OCI-LY3 (cell line): ENCODE data around the gene GPRIN2.

ENCODE experiments used
- H2AFZ ChIP-seq: fragments of 200-600, 300-600 bp; shearing (Covaris generic); 2 replicates; pipeline ENCODE4 v1.6.0; 2014; ENCODE audit warnings: antibody characterized with exemption, low read depth, low read length
- H3K27ac ChIP-seq: fragments of 200-600, 300-600 bp; sonication (generic); 2 replicates; pipeline ENCODE4 v1.5.1; 2014; ENCODE audit warnings: mild to moderate bottlenecking, low read length, moderate library complexity, mixed read lengths
- H3K27me3 ChIP-seq: fragments of 200-600, 300-600 bp; sonication (generic); 2 replicates; pipeline ENCODE4 v1.6.1; 2014; ENCODE audit warnings: low read depth, low read length, mixed read lengths
- H3K36me3 ChIP-seq: fragments of 200-600, 300-600 bp; sonication (generic); replicated peaks from 2 replicates; pipeline ENCODE3; 2014; ENCODE audit warnings: low read depth, low read length, mixed read lengths
- H3K4me1 ChIP-seq: fragments of 300-600, 200-600 bp; sonication (generic); 2 replicates; pipeline ENCODE4 v1.6.1; 2014; ENCODE audit warnings: low read length, mixed read lengths
- H3K4me2 ChIP-seq: fragments of 200-600, 300-600 bp; sonication (generic); 2 replicates; pipeline ENCODE4 v1.6.1; 2014; ENCODE audit warnings: low read length, mixed read lengths
- H3K4me3 ChIP-seq: fragments of 300-600, 200-600 bp; sonication (generic); 2 replicates; pipeline ENCODE4 v1.5.1; 2014; ENCODE audit warnings: antibody characterized with exemption, mild to moderate bottlenecking, low read length, moderate library complexity
- H3K79me2 ChIP-seq: fragments of 300-600, 200-600 bp; shearing (Covaris generic); 2 replicates; pipeline ENCODE4 v1.6.1; 2014; ENCODE audit warnings: mild to moderate bottlenecking, low read length, mixed read lengths
- H3K9ac ChIP-seq: fragments of 300-600, 200-600 bp; shearing (Covaris generic); 2 replicates; pipeline ENCODE4 v1.6.0; 2014; ENCODE audit warnings: mild to moderate bottlenecking, low read length, moderate library complexity
- H3K9me3 ChIP-seq: fragments of 200-600, 300-600 bp; shearing (Covaris generic); 2 replicates; pipeline ENCODE4 v1.6.1; 2014; ENCODE audit warnings: low read length, mixed read lengths; ENCODE audit not compliant: insufficient read depth
- H4K20me1 ChIP-seq: fragments of 200-600, 300-600 bp; sonication (generic); 2 replicates; pipeline ENCODE4 v1.6.1; 2016; ENCODE audit warnings: low read length, mixed read lengths; ENCODE audit not compliant: insufficient read depth
- EZH2phosphoT487 ChIP-seq: fragments of 200-600 bp; shearing (Covaris generic); IDR thresholded peaks from 2 replicates; pipeline ENCODE4 v1.6.1; 2018; ENCODE audit warnings: antibody characterized with exemption, mixed run types, low read depth
- TF ChIP-seq, protein P1 (sequence below): fragments of 200-600, 300-600 bp; sonication (generic); IDR thresholded peaks from 2 replicates; pipeline ENCODE4 v1.5.1; 2014; ENCODE audit warnings: antibody characterized with exemption, low read length, low read depth

GPRIN2 gene

DNA sequence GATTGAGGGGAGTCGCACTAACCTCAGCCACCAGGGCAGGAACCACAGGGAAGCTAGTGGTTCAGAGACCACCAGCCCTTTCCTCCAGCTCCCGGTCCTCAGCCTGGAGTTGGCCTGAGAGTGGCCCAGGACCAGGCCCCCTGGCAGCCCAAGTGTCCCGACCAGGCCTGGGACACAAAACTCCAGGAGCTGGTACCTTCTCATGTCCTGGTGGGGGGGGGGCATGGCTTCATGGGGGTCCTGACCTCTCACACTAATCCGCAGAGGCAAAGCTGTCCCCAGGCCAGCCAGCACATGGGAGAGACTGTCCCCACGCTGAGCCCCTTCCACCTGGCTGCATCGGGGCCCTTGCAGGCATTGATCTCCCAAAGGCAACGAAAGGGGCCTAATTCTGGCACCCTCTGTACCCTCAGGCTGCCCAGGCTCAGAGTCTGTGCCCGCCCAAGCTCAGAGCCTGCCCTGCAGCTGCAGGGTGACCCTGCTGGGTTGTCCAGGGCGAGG lies 28.2 kb downstream of the GPRIN2 start:
- Histone ChIP-seq H3K79me2 (no peaks in the 10 kb centered on the region), H3K4me1 (no peaks in the 10 kb centered on the region), H3K27me3 (no peaks in the 10 kb centered on the region), H3K4me2 (no peak overlapping the region), H2AFZ (no peak overlapping the region), H3K36me3 (no peaks in the 10 kb centered on the region), H3K9me3 (peaks cover 5% of the 10 kb centered on the region; the same call in 1 of the 2 replicates), H3K4me3 (no peak overlapping the region), H3K9ac (no peak overlapping the region), H3K27ac (no peak overlapping the region), H4K20me1 (no peaks in the 10 kb centered on the region)
- no peak for TF ChIP-seq EZH2phosphoT487
- TF ChIP-seq, protein P1, sequence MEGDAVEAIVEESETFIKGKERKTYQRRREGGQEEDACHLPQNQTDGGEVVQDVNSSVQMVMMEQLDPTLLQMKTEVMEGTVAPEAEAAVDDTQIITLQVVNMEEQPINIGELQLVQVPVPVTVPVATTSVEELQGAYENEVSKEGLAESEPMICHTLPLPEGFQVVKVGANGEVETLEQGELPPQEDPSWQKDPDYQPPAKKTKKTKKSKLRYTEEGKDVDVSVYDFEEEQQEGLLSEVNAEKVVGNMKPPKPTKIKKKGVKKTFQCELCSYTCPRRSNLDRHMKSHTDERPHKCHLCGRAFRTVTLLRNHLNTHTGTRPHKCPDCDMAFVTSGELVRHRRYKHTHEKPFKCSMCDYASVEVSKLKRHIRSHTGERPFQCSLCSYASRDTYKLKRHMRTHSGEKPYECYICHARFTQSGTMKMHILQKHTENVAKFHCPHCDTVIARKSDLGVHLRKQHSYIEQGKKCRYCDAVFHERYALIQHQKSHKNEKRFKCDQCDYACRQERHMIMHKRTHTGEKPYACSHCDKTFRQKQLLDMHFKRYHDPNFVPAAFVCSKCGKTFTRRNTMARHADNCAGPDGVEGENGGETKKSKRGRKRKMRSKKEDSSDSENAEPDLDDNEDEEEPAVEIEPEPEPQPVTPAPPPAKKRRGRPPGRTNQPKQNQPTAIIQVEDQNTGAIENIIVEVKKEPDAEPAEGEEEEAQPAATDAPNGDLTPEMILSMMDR: no peak

DNA sequence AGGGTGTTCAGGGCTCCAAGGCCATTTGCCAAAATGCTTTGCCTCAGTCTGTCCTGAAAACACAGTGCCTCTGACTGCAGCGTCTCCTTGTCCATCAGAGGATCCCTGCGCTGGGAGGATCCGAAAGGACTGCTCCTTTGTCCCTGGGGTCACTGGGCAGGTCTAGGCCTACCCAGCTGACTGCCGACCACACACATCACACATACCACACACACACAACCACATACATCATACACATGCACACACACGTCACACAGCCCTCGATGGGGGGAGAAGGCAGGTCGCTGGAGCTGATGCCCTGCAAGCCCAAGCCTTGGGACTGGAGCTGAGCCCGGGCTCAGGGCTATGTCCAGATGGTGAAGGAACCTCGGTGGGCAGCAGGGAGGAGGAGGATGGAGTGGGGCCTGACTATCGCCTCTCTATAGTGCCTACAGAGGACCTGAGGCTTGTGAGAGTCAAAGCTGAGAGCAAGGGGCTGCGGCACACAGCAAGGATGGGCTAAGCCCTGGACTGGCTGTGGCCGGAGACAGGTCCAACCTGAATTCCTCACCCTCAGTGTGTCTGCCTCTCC lies 29.1 kb downstream of the GPRIN2 start:
- TF ChIP-seq, protein P1: no peak
- no peak for TF ChIP-seq EZH2phosphoT487
- Histone ChIP-seq H2AFZ (no peak overlapping the region), H3K4me2 (no peak overlapping the region), H3K9me3 (peaks cover 5% of the 10 kb centered on the region; the same call in 1 of the 2 replicates), H3K27ac (no peak overlapping the region), H4K20me1 (no peaks in the 10 kb centered on the region), H3K4me1 (no peaks in the 10 kb centered on the region), H3K4me3 (no peak overlapping the region), H3K9ac (no peak overlapping the region), H3K27me3 (no peaks in the 10 kb centered on the region), H3K79me2 (no peaks in the 10 kb centered on the region), H3K36me3 (no peaks in the 10 kb centered on the region)

DNA sequence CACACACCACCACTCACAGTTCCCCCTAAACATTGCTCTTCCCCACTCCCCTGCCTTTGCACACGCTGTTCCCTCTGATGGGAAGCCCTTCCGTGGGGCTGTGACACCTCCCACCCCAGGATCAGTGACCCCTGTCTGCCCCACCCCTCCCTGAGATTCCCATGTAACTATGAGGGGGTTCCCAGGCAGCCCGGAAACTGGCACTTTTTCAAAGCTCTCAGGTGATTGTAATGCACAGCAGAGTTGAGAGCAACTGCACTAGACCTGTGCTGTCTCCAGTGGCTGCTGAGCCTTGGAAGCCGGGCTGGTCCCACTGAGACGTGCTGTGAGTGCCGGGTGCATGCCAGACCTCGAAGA lies 29.8 kb downstream of the GPRIN2 start:
- no peak overlapping the region for H3K4me3 ChIP-seq
- no peaks in the 10 kb centered on the region for H4K20me1 ChIP-seq
- H3K79me2 ChIP-seq: no peaks in the 10 kb centered on the region
- H3K36me3 ChIP-seq: no peaks in the 10 kb centered on the region
- H2AFZ ChIP-seq: no peak overlapping the region
- TF ChIP-seq, protein P1: no peak
- no peak for TF ChIP-seq EZH2phosphoT487
- H3K9ac ChIP-seq: no peak overlapping the region
- H3K27me3 ChIP-seq: no peaks in the 10 kb centered on the region
- no peak overlapping the region for H3K4me2 ChIP-seq
- no peak overlapping the region for H3K27ac ChIP-seq
- H3K4me1 ChIP-seq: no peaks in the 10 kb centered on the region
- peaks cover 5% of the 10 kb centered on the region; the same call in 1 of the 2 replicates for H3K9me3 ChIP-seq

DNA sequence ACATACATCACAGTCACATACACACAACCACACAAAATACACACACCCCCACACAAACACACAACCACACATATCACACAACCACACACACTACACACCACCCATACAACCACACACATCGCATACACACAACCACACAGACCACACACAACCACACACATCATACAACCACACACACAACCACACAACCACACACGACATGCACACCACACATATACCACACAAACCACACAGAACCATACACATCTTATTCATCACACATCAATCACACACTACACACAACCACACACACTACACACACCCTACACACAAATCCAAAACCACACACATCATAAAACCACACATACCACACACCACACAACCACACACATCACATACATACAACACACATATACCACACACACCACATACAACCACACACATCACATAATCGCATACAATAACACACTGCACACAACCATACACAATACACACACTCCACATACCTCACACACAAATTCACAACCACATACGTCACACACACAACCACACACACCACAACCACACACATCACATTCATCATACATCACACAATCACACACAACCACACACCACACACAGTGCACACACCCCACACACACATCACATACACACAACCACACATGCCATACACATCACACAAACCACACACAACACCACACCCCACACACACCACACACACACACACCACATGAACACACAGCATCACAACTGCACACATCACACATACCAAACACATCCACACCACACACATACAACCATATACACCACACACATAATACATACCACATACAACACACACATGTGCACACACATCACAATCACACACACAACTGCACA lies 30.4 kb downstream of the GPRIN2 start:
- Histone ChIP-seq H2AFZ (no peak overlapping the region), H4K20me1 (no peaks in the 10 kb centered on the region), H3K36me3 (no peaks in the 10 kb centered on the region), H3K4me1 (no peaks in the 10 kb centered on the region), H3K4me2 (no peak overlapping the region), H3K4me3 (no peak overlapping the region), H3K79me2 (no peaks in the 10 kb centered on the region), H3K9me3 (peaks cover 5% of the 10 kb centered on the region; the same call in 1 of the 2 replicates), H3K9ac (no peak overlapping the region), H3K27me3 (no peaks in the 10 kb centered on the region), H3K27ac (no peak overlapping the region)
- TF ChIP-seq, protein P1: no peak
- TF ChIP-seq EZH2phosphoT487: no peak
